NCI-H2227 (cell line): Measurements from ENCODE around the gene DMRT1.

Experiments
- DNase-seq: peaks from one replicate; lab custom pipeline; 2025; ENCODE audit not compliant: unreplicated experiment; lab: John Stamatoyannopoulos, UW

The DMRT1 gene

GRCh38 chr9:970151-970996 is 128.9 kb downstream of the DMRT1 start:
- DNase-seq, result no peak

- no peak for DNase-seq
Observed at GRCh38 chr9:971901-972500, 130.5 kb downstream of the DMRT1 start.

GRCh38 chr9:972501-973294 is 131.2 kb downstream of the DMRT1 start:
- no peak for DNase-seq

- DNase-seq, result no peak
Observed at GRCh38 chr9:973295-973834, 131.9 kb downstream of the DMRT1 start.

GRCh38 chr9:974031-974995 is 132.8 kb downstream of the DMRT1 start:
- no peak for DNase-seq

GRCh38 chr9:974996-975739 is 133.7 kb downstream of the DMRT1 start:
- DNase-seq, result no peak

GRCh38 chr9:975740-976257 is 134.3 kb downstream of the DMRT1 start:
- no peak for DNase-seq

- DNase-seq, result peak; percentile 18
Observed at GRCh38 chr9:976258-976942, 134.9 kb downstream of the DMRT1 start, which contains the start of gene DMRT3. DMRT3 (plus strand) TSS chr9:976655; CDS start chr9:977002, 347 bp downstream.

- DNase-seq, result peak; percentile 17
Observed at GRCh38 chr9:976943-977837, 135.7 kb downstream of the DMRT1 start.

GRCh38 chr9:977838-978830 is 136.6 kb downstream of the DMRT1 start:
- DNase-seq, result no peak

GRCh38 chr9:979983-980382 is 138.5 kb downstream of the DMRT1 start:
- no peak for DNase-seq

- no peak for DNase-seq
Observed at GRCh38 chr9:980640-981039, 139.1 kb downstream of the DMRT1 start.

GRCh38 chr9:981491-981898 is 140.0 kb downstream of the DMRT1 start:
- no peak for DNase-seq

- no peak for DNase-seq
Observed at GRCh38 chr9:982394-983230, 141.1 kb downstream of the DMRT1 start.

- no peak for DNase-seq
Observed at GRCh38 chr9:994005-994404, 152.5 kb downstream of the DMRT1 start.

- no peak for DNase-seq
Observed at GRCh38 chr9:995192-995591, 153.7 kb downstream of the DMRT1 start.
